ENCODE results near the gene DTX1.

DTX1 gene

DNA sequence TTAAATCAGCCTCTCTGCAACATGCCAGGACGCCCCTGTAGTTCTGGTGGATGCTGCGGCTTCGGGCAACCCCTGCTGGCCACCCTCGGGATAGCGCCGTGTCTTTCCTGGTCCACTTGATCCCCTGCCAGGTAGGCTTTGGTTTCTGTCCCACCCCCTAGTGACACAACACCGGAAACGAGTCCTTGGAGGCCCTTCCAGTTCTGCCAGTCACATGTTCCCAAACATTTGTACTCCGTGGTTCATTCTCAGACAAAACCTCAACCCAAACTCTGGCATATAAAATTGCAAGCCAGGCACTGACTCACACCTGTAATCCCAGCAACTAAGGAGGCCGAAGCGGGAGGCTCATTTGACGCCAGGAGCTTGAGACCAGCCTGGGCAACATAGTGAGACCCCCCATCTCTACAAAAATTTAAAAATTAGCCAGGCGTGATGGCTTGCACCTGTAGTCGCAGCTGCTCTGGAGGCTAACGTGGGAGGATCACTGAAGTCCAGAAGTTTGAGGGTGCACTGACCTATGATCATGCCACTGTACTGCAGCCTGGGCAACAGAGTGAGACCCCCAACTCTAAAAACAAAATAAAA lies 42.0 kb downstream of the DTX1 start:
- H2BK120ac ChIP-seq (ENCODE audit: insufficient read depth, low read length, poor library complexity), result no peak overlapping the region
- H3K79me2 ChIP-seq (ENCODE audit: control insufficient read depth, insufficient read depth, low read length, poor library complexity), result no peaks in the 10 kb centered on the region
- no peak overlapping the region for H3K4me3 ChIP-seq (ENCODE audit: low read depth, low read length)
- no peak overlapping the region for H4K12ac ChIP-seq (ENCODE audit: low read depth, low read length)
- H3K9ac ChIP-seq (ENCODE audit: low read length), result no peak overlapping the region
- no peaks in the 10 kb centered on the region for H3K4me1 ChIP-seq (ENCODE audit: control insufficient read depth in 1 of 2, insufficient read depth in 2 of 2, low read length in 2 of 2)
- peak overlapping the region; percentile 12 for H4K8ac ChIP-seq (ENCODE audit: low read depth, low read length)
- no peaks in the 10 kb centered on the region for H3K27me3 ChIP-seq (ENCODE audit: insufficient read depth, low read length)
- no peak overlapping the region for H2BK12ac ChIP-seq (ENCODE audit: low read length)
- no peak overlapping the region for H3K4me2 ChIP-seq (ENCODE audit: low read length)
- no peaks in the 10 kb centered on the region for H3K36me3 ChIP-seq (ENCODE audit: control insufficient read depth in 1 of 2, insufficient read depth in 2 of 2, low read length in 2 of 2)
- H3K4ac ChIP-seq (ENCODE audit: low read depth, low read length), result no peak overlapping the region
- no peak overlapping the region for H2AK5ac ChIP-seq (ENCODE audit: low read length)
- no peak overlapping the region for H3K14ac ChIP-seq (ENCODE audit: low read length)
- H3K79me1 ChIP-seq (ENCODE audit: low read length), result no peaks in the 10 kb centered on the region
- peaks cover 3% of the 10 kb centered on the region for H3K9me3 ChIP-seq (ENCODE audit: insufficient read depth, low read depth, low read length)
- WGBS (ENCODE audit: extremely low coverage, insufficient coverage, insufficient read length), result no CpG with 5 or more reads among the region's 15 CpGs
- no peak overlapping the region for H2AFZ ChIP-seq (ENCODE audit: insufficient read depth, low read length, poor library complexity)
- no peak overlapping the region for H3K18ac ChIP-seq (ENCODE audit: low read length)
- peak; percentile 56 to 72 for DNase-seq
- H2BK5ac ChIP-seq (ENCODE audit: low read depth, low read length, poor library complexity), result no peak overlapping the region
- no peak overlapping the region for H3K23ac ChIP-seq (ENCODE audit: low read length)
- no peak overlapping the region for H3K27ac ChIP-seq (ENCODE audit: low read depth, low read length)
- H4K91ac ChIP-seq (ENCODE audit: low read depth, low read length), result no peak overlapping the region

DNA sequence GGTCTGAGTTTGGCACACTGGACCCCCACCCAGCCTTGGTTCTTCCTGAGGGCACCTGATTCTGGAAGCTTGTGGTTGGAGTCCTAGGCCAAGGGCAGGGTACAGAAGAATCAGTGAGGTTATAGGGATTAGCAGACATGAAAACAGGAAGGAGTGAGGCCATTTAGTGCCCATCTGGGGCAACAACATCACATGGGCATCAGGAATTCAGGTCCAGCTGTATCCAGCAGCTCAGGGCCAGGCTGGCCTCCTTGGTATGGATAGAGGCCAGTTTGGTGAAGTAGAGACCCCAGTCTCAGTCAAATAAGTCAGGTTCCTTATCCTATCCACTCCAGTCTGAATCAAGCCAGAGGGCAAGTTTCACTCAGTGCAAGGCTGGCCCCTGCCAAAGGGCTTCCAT lies 42.8 kb downstream of the DTX1 start:
- H4K8ac ChIP-seq (ENCODE audit: low read depth, low read length), result no peak overlapping the region
- peaks cover 7% of the 10 kb centered on the region for H3K9me3 ChIP-seq (ENCODE audit: insufficient read depth, low read depth, low read length)
- H2AK5ac ChIP-seq (ENCODE audit: low read length), result no peak overlapping the region
- H3K27ac ChIP-seq (ENCODE audit: low read depth, low read length), result no peak overlapping the region
- no peak overlapping the region for H2BK5ac ChIP-seq (ENCODE audit: low read depth, low read length, poor library complexity)
- no peak overlapping the region for H4K12ac ChIP-seq (ENCODE audit: low read depth, low read length)
- DNase-seq, result no peak
- no peaks in the 10 kb centered on the region for H3K36me3 ChIP-seq (ENCODE audit: control insufficient read depth in 1 of 2, insufficient read depth in 2 of 2, low read length in 2 of 2)
- H3K4me1 ChIP-seq (ENCODE audit: control insufficient read depth in 1 of 2, insufficient read depth in 2 of 2, low read length in 2 of 2), result peaks cover 3 to 6% of the 10 kb centered on the region in 2 experiments
- no peaks in the 10 kb centered on the region for H3K27me3 ChIP-seq (ENCODE audit: insufficient read depth, low read length)
- H3K79me2 ChIP-seq (ENCODE audit: control insufficient read depth, insufficient read depth, low read length, poor library complexity), result no peaks in the 10 kb centered on the region
- no peak overlapping the region for H3K18ac ChIP-seq (ENCODE audit: low read length)
- H3K4ac ChIP-seq (ENCODE audit: low read depth, low read length), result no peak overlapping the region
- no peak overlapping the region for H3K14ac ChIP-seq (ENCODE audit: low read length)
- no peaks in the 10 kb centered on the region for H3K79me1 ChIP-seq (ENCODE audit: low read length)
- H3K23ac ChIP-seq (ENCODE audit: low read length), result no peak overlapping the region
- no peak overlapping the region for H3K9ac ChIP-seq (ENCODE audit: low read length)
- H3K4me2 ChIP-seq (ENCODE audit: low read length), result no peak overlapping the region
- H2BK120ac ChIP-seq (ENCODE audit: insufficient read depth, low read length, poor library complexity), result no peak overlapping the region
- H2BK12ac ChIP-seq (ENCODE audit: low read length), result no peak overlapping the region
- H4K91ac ChIP-seq (ENCODE audit: low read depth, low read length), result no peak overlapping the region
- H3K4me3 ChIP-seq (ENCODE audit: low read depth, low read length), result no peak overlapping the region
- H2AFZ ChIP-seq (ENCODE audit: insufficient read depth, low read length, poor library complexity), result no peak overlapping the region

DNA sequence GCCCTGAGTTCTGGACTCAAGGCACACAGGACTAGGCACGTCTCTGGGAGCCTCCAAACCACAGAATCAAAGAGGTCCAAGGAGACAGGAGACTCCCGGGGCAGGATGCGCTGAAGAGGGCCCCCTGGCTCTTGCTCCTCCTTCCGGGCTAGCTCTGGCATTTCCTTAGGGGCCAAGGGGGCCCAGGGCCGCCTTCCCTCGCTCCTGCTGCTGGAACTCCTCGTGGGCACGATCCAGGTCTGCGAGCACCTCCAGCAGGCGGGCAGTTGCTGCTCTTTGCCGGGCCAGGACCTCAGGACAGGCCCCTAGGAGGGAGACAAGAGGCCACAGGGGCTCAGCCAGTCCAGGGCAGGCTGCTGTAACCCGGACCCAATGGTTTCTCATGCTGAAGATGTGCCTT lies 43.2 kb downstream of the DTX1 start:
- peaks cover 4% of the 10 kb centered on the region for H3K9me3 ChIP-seq (ENCODE audit: insufficient read depth, low read depth, low read length)
- no peak overlapping the region for H3K23ac ChIP-seq (ENCODE audit: low read length)
- no peak overlapping the region for H4K12ac ChIP-seq (ENCODE audit: low read depth, low read length)
- no peaks in the 10 kb centered on the region for H3K36me3 ChIP-seq (ENCODE audit: control insufficient read depth in 1 of 2, insufficient read depth in 2 of 2, low read length in 2 of 2)
- no CpG with 5 or more reads among the region's 12 CpGs for WGBS (ENCODE audit: extremely low coverage, insufficient coverage, insufficient read length)
- H3K18ac ChIP-seq (ENCODE audit: low read length), result no peak overlapping the region
- H2BK5ac ChIP-seq (ENCODE audit: low read depth, low read length, poor library complexity), result no peak overlapping the region
- H3K79me2 ChIP-seq (ENCODE audit: control insufficient read depth, insufficient read depth, low read length, poor library complexity), result no peaks in the 10 kb centered on the region
- no peak overlapping the region for H3K9ac ChIP-seq (ENCODE audit: low read length)
- H3K27ac ChIP-seq (ENCODE audit: low read depth, low read length), result no peak overlapping the region
- no peak overlapping the region for H4K8ac ChIP-seq (ENCODE audit: low read depth, low read length)
- peaks cover 3 to 6% of the 10 kb centered on the region in 2 experiments for H3K4me1 ChIP-seq (ENCODE audit: control insufficient read depth in 1 of 2, insufficient read depth in 2 of 2, low read length in 2 of 2)
- H2AFZ ChIP-seq (ENCODE audit: insufficient read depth, low read length, poor library complexity), result no peak overlapping the region
- H2AK5ac ChIP-seq (ENCODE audit: low read length), result no peak overlapping the region
- no peak overlapping the region for H3K4ac ChIP-seq (ENCODE audit: low read depth, low read length)
- no peaks in the 10 kb centered on the region for H3K27me3 ChIP-seq (ENCODE audit: insufficient read depth, low read length)
- H3K4me2 ChIP-seq (ENCODE audit: low read length), result no peak overlapping the region
- no peak overlapping the region for H4K91ac ChIP-seq (ENCODE audit: low read depth, low read length)
- no peak for DNase-seq
- H3K14ac ChIP-seq (ENCODE audit: low read length), result no peak overlapping the region
- no peaks in the 10 kb centered on the region for H3K79me1 ChIP-seq (ENCODE audit: low read length)
- H2BK12ac ChIP-seq (ENCODE audit: low read length), result no peak overlapping the region
- no peak overlapping the region for H3K4me3 ChIP-seq (ENCODE audit: low read depth, low read length)
- no peak overlapping the region for H2BK120ac ChIP-seq (ENCODE audit: insufficient read depth, low read length, poor library complexity)

DNA sequence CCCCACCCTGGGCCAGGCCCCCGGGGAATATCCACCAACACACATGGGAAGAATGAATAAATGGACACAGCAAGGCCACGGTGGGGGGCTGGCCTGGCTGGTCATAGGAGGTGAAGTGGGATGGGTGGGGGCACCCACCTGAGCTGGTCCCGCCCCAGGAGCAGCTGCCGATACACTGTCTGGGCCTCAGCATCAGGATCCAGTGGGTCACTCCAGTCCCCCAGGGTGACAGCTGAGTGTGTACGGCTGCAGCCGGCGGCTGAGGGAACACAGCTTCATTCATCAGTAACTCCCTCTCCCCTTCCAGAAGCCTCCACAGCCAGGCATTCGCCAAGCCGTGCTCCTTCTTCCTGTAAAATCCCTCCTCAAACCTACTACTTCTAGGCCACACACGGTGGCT lies 45.2 kb downstream of the DTX1 start:
- Histone ChIP-seq H3K4ac (ENCODE audit: low read depth, low read length) (no peak overlapping the region), H3K9ac (ENCODE audit: low read length) (no peak overlapping the region), H2BK12ac (ENCODE audit: low read length) (no peak overlapping the region), H4K91ac (ENCODE audit: low read depth, low read length) (no peak overlapping the region), H3K4me1 (ENCODE audit: control insufficient read depth in 1 of 2, insufficient read depth in 2 of 2, low read length in 2 of 2) (peaks cover 3 to 6% of the 10 kb centered on the region in 2 experiments), H3K18ac (ENCODE audit: low read length) (no peak overlapping the region), H2AFZ (ENCODE audit: insufficient read depth, low read length, poor library complexity) (no peak overlapping the region), H3K23ac (ENCODE audit: low read length) (no peak overlapping the region), H2BK120ac (ENCODE audit: insufficient read depth, low read length, poor library complexity) (no peak overlapping the region), H3K27ac (ENCODE audit: low read depth, low read length) (no peak overlapping the region), H2BK5ac (ENCODE audit: low read depth, low read length, poor library complexity) (no peak overlapping the region), H3K27me3 (ENCODE audit: insufficient read depth, low read length) (no peaks in the 10 kb centered on the region), H4K8ac (ENCODE audit: low read depth, low read length) (no peak overlapping the region), H3K4me2 (ENCODE audit: low read length) (no peak overlapping the region), H3K79me1 (ENCODE audit: low read length) (no peaks in the 10 kb centered on the region), H3K36me3 (ENCODE audit: control insufficient read depth in 1 of 2, insufficient read depth in 2 of 2, low read length in 2 of 2) (no peaks in the 10 kb centered on the region), H2AK5ac (ENCODE audit: low read length) (no peak overlapping the region), H3K4me3 (ENCODE audit: low read depth, low read length) (no peak overlapping the region), H3K79me2 (ENCODE audit: control insufficient read depth, insufficient read depth, low read length, poor library complexity) (no peaks in the 10 kb centered on the region), H3K14ac (ENCODE audit: low read length) (no peak overlapping the region), H3K9me3 (ENCODE audit: insufficient read depth, low read depth, low read length) (peaks cover 6% of the 10 kb centered on the region), H4K12ac (ENCODE audit: low read depth, low read length) (no peak overlapping the region)
- DNase-seq, result no peak
- WGBS (ENCODE audit: extremely low coverage, insufficient coverage, insufficient read length), result no CpG with 5 or more reads among the region's 10 CpGs

Measured in trophoblast cell (in vitro differentiated cells and primary cell).